ENCODE measurements around the gene BCO1. TPM values are rescaled to one million over a fixed set of nuclear protein-coding genes. Genes with fewer than 3 reads are reported as not detected.

Gene BCO1
- total RNA-seq, 4 donors from 2014 or later: not detected

DNA sequence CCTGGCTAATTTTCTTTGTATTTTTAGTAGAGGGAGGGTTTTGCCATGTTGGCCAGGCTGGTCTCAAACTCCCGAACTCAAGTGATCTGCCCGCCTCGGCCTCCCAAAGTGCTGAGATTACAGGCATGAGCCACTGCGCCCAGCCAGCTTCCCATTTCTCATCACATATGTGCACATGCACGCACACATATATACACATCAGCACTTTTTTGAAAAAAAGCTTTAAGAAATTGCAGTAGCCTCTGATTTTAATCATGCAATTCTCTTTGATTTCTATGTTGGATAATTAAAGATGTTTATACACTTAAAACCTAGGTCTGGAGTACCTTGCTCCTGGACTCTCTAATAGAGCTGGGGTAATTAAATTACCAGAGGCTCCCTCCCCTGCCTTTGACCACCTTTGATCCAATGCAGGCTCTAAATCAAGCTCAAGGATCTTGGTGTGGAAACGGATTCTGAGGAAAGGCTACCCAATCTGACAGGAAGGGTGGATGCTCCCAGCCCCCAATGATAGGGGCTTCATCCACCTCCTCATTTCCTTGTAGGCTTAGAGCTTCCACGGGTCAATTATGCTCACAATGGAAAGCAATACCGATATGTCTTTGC is 46.6 kb downstream of the BCO1 start:
- intact Hi-C loops (cut with DNase I; ENCODE audit: low total_unique reads): no loop called here
- DNase-seq: no peak
- TF ChIP-seq CTCF (IDR thresholded peaks at IDR 0.05 in 4 of 5, conservative IDR thresholded peaks at IDR 0.05 in 1 of 5) (no peak), POLR2A (IDR thresholded peaks at IDR 0.05) (no peak)
- Histone ChIP-seq H3K36me3 (no peaks in the 10 kb centered on the region), H3K4me3 (no peak overlapping the region), H3K27ac (no peak overlapping the region), H3K9me3 (no peaks in the 10 kb centered on the region), H3K27me3 (no peaks in the 10 kb centered on the region), H3K4me1 (no peaks in the 10 kb centered on the region)
- no peak for ATAC-seq
- in situ Hi-C loops (cut with MboI; ENCODE audit: low sequenced_read_pairs in 4 of 4): no loop called here

DNA sequence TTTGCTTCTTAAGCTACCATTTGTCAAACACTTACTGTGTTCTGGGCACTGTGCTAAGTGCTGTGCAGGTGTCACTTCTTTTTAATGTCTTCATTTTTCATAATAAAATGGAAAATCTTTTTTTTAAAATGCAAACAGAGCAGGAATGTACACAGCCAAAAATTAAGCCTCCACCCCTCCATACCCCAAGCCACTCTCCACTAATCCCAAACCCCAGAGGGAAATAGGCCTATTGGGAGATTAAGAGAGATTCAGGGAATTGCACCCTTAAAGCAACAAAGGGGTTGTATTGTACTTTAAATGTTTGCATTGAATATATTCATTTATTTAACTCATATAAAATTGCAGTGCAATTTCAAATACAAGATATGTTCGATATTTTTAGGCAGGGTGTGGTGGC is 47.7 kb downstream of the BCO1 start:
- intact Hi-C loops (cut with DNase I; ENCODE audit: low total_unique reads): no loop called here
- Histone ChIP-seq H3K36me3 (no peaks in the 10 kb centered on the region), H3K27me3 (no peaks in the 10 kb centered on the region), H3K4me3 (no peak overlapping the region), H3K9me3 (no peaks in the 10 kb centered on the region), H3K4me1 (no peaks in the 10 kb centered on the region), H3K27ac (no peak overlapping the region)
- in situ Hi-C loops (cut with MboI; ENCODE audit: low sequenced_read_pairs in 4 of 4): no loop called here
- TF ChIP-seq CTCF (IDR thresholded peaks at IDR 0.05 in 4 of 5, conservative IDR thresholded peaks at IDR 0.05 in 1 of 5): no peak
- TF ChIP-seq POLR2A (IDR thresholded peaks at IDR 0.05): no peak
- DNase-seq: no peak
- no peak for ATAC-seq

DNA sequence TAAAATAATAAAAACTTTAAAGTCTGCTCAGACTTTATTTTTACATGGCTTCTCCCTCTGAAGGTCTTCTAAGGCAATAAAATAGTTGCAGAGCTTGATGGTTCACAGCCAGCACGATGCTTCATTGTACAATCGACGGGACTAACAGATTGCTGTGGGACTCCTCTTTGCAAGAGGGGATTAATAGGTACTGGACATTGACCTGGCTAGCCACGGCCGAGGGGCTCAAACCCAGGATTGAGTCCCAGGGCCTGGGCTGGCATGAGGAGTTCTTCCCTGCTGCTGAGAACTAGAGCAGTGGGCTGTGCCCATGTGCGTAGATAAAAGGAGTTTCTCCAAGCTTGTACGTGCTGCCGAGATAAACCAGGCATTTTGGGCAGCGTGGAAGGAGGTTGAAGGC is 52.6 kb downstream of the BCO1 start:
- H3K4me1 ChIP-seq: no peaks in the 10 kb centered on the region
- no peak overlapping the region for H3K27ac ChIP-seq
- no peaks in the 10 kb centered on the region for H3K27me3 ChIP-seq
- ATAC-seq (no peak), DNase-seq (no peak)
- in situ Hi-C loops (cut with MboI; ENCODE audit: low sequenced_read_pairs in 4 of 4): no loop called here
- intact Hi-C loops (cut with DNase I; ENCODE audit: low total_unique reads): no loop called here
- H3K4me3 ChIP-seq: no peak overlapping the region
- H3K36me3 ChIP-seq: no peaks in the 10 kb centered on the region
- H3K9me3 ChIP-seq: no peaks in the 10 kb centered on the region
- TF ChIP-seq POLR2A (IDR thresholded peaks at IDR 0.05) (no peak), CTCF (IDR thresholded peaks at IDR 0.05 in 4 of 5, conservative IDR thresholded peaks at IDR 0.05 in 1 of 5) (no peak)

DNA sequence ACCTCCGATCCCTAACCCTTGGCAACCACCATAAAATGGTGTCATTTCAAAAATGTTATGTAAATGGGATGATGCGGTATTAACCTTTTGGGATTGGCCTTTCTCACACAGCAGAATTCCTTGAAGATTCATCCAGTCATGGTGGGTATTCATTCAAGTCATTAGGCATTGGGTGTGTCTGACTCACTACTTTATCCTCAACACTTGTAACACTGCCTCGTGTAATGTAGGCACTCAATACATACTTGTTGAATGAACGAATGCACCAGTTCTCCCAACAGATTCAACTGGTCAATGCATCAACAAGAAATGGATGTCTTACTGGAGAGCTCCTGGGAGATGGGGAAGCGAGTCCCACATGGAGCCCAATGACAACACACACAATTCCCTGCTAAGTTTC is 54.4 kb downstream of the BCO1 start:
- Histone ChIP-seq H3K9me3 (no peaks in the 10 kb centered on the region), H3K27ac (no peak overlapping the region), H3K27me3 (no peaks in the 10 kb centered on the region), H3K36me3 (no peaks in the 10 kb centered on the region), H3K4me1 (no peaks in the 10 kb centered on the region), H3K4me3 (no peak overlapping the region)
- intact Hi-C loops (cut with DNase I; ENCODE audit: low total_unique reads): no loop called here
- ATAC-seq: no peak
- in situ Hi-C loops (cut with MboI; ENCODE audit: low sequenced_read_pairs in 4 of 4): no loop called here
- no peak for TF ChIP-seq POLR2A (IDR thresholded peaks at IDR 0.05)
- TF ChIP-seq CTCF (IDR thresholded peaks at IDR 0.05 in 4 of 5, conservative IDR thresholded peaks at IDR 0.05 in 1 of 5): no peak
- DNase-seq: no peak

All from gastrocnemius medialis (tissue), 4 donors.